Gastrocnemius medialis (tissue), 4 donors: ENCODE data around the gene YTHDF1.

Experiments
- CTCF ChIP-seq, 5 experiments: fragments of 450-650 bp in 3 of 5; fragments of 200-600 bp in 2 of 5; sonication (generic) in 2 of 5; IDR thresholded peaks in 4 of 5; conservative IDR thresholded peaks in 1 of 5; 1 replicate in 4 of 5; 2 replicates in 1 of 5; pipeline ENCODE4 v1.5.1; 2016 to 2019; ENCODE audit warnings: antibody characterized with exemption in 5 of 5, mild to moderate bottlenecking in 3 of 5, moderate library complexity in 3 of 5
- POLR2A ChIP-seq, 2 donors: fragments of 450-650 bp; IDR thresholded peaks; one replicate each; pipeline ENCODE4 v1.6.1; 2017; ENCODE audit warnings: antibody characterized with exemption in 2 of 2, mild to moderate bottlenecking in 2 of 2, moderate library complexity in 2 of 2

- TF ChIP-seq CTCF (IDR thresholded peaks at IDR 0.05 in 4 of 5, conservative IDR thresholded peaks at IDR 0.05 in 1 of 5) (no peak), POLR2A (IDR thresholded peaks at IDR 0.05) (no peak)
Measured at GRCh38 chr20:63151554-63152321, 64.2 kb downstream of the YTHDF1 start.
